PC-9 (cell line): ENCODE results near the gene EDC3. TPM values are rescaled to one million over a fixed set of nuclear protein-coding genes. Genes with fewer than 3 reads are reported as not detected.

Experiments
- BruUV-seq: library from RNA; stranded (reverse); fragments of 400-500 nt; replicated peaks from 2 replicates; lab custom pipeline; 2021; lab: Mats Ljungman, UMichigan
- CTCF ChIA-PET: fragments of 300-600 bp; sonication (Branson Sonifier 250); formaldehyde crosslinking; loops from one replicate; lab custom pipeline; 2022; ENCODE audit warnings: antibody characterized with exemption; lab: Charles Lee
- POLR2A ChIA-PET: fragments of 300-600 bp; sonication (Branson Sonifier 250); formaldehyde crosslinking; loops from one replicate; lab custom pipeline; 2022; ENCODE audit warnings: antibody characterized with exemption; ENCODE audit not compliant: unreplicated experiment; lab: Charles Lee
- DNase-seq, 2 experiments: peaks; one replicate each; pipeline versions ENCODE4 v3.0.0 to v3.0.0-alpha.2; 2015 to 2022; ENCODE audit warnings: mixed read lengths in 1 of 2
- H2AFZ ChIP-seq: fragments of 200-600 bp; sonication (generic); 2 replicates; pipeline ENCODE4 v1.8.1; 2017; ENCODE audit warnings: antibody characterized with exemption
- H3F3A ChIP-seq: fragments of 200-600 bp; sonication (generic); 2 replicates; pipeline ENCODE4 v1.8.1; 2017; ENCODE audit warnings: antibody characterized with exemption, mild to moderate bottlenecking, low read depth; ENCODE audit not compliant: insufficient read depth
- H3K27ac ChIP-seq: fragments of 200-600 bp; sonication (generic); 2 replicates; pipeline ENCODE4 v1.6.1; 2016; ENCODE audit warnings: mixed run types
- H3K27me3 ChIP-seq: fragments of 200-600 bp; sonication (generic); 2 replicates; pipeline ENCODE4 v1.6.1; 2016; ENCODE audit warnings: low read depth, mixed run types; ENCODE audit not compliant: insufficient read depth
- H3K36me3 ChIP-seq: fragments of 200-600 bp; sonication (generic); 2 replicates; pipeline ENCODE4 v1.6.1; 2016; ENCODE audit warnings: low read depth, mixed run types
- H3K4me1 ChIP-seq: fragments of 200-600 bp; sonication (generic); replicated peaks from 2 replicates; pipeline ENCODE4 v1.6.1; 2016; ENCODE audit warnings: mixed run types; ENCODE audit not compliant: insufficient read depth
- H3K4me2 ChIP-seq: fragments of 200-600 bp; sonication (generic); 2 replicates; pipeline ENCODE4 v1.6.1; 2017; ENCODE audit warnings: mixed run types
- H3K4me3 ChIP-seq: fragments of 200-600 bp; sonication (generic); 2 replicates; pipeline ENCODE4 v1.6.1; 2016; ENCODE audit warnings: mixed run types
- H3K79me2 ChIP-seq: fragments of 200-600 bp; sonication (generic); 2 replicates; pipeline ENCODE4 v1.6.1; 2017; ENCODE audit warnings: low read depth, mixed run types
- H3K9me2 ChIP-seq: fragments of 200-600 bp; sonication (generic); 2 replicates; pipeline ENCODE4 v1.8.1; 2017; ENCODE audit warnings: mild to moderate bottlenecking; ENCODE audit not compliant: insufficient read depth
- H3K9me3 ChIP-seq: fragments of 200-600 bp; sonication (generic); 2 replicates; pipeline ENCODE4 v1.8.1; 2016; ENCODE audit warnings: low read depth; ENCODE audit not compliant: insufficient read depth
- H4K20me1 ChIP-seq: fragments of 200-600 bp; sonication (generic); 2 replicates; pipeline ENCODE4 v1.8.1; 2017; ENCODE audit not compliant: insufficient read depth
- EZH2 ChIP-seq: fragments of 200-600 bp; sonication (generic); IDR thresholded peaks from 2 replicates; pipeline ENCODE4 v1.8.0; 2017; ENCODE audit warnings: antibody characterized with exemption, low read depth
- intact Hi-C: fragments of 100-400 bp; cut with micrococcal nuclease; formaldehyde crosslinking; loops from one replicate; pipeline ENCODE4 v1.10.0; 2022; ENCODE audit not compliant: unreplicated experiment
- total RNA-seq: library from RNA; stranded (reverse); gene quantifications from 2 replicates; pipeline ENCODE4 v1.2.3, GENCODE V29; 2021
- TF ChIP-seq, protein P1 (sequence below): fragments of 200-600 bp; sonication (generic); conservative IDR thresholded peaks from 2 replicates; pipeline ENCODE4 v1.6.1; 2017; ENCODE audit warnings: mixed run types, antibody characterized with exemption, mild to moderate bottlenecking, moderate library complexity

Gene EDC3
- total RNA-seq, 1 experiment from 2014 or later: 46.3 TPM

- TF ChIP-seq EZH2: no peak
- TF ChIP-seq, protein P1, sequence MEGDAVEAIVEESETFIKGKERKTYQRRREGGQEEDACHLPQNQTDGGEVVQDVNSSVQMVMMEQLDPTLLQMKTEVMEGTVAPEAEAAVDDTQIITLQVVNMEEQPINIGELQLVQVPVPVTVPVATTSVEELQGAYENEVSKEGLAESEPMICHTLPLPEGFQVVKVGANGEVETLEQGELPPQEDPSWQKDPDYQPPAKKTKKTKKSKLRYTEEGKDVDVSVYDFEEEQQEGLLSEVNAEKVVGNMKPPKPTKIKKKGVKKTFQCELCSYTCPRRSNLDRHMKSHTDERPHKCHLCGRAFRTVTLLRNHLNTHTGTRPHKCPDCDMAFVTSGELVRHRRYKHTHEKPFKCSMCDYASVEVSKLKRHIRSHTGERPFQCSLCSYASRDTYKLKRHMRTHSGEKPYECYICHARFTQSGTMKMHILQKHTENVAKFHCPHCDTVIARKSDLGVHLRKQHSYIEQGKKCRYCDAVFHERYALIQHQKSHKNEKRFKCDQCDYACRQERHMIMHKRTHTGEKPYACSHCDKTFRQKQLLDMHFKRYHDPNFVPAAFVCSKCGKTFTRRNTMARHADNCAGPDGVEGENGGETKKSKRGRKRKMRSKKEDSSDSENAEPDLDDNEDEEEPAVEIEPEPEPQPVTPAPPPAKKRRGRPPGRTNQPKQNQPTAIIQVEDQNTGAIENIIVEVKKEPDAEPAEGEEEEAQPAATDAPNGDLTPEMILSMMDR: no peak
- no peaks in the 10 kb centered on the region for H3K27me3 ChIP-seq
- H3K4me1 ChIP-seq: no peaks in the 10 kb centered on the region
- no peak for DNase-seq
- ChIA-PET POLR2A (no interaction called here), CTCF (no interaction called here)
- no peak overlapping the region for H3K4me2 ChIP-seq
- no TSS peak for BruUV-seq
- H3K9me2 ChIP-seq: no peaks in the 10 kb centered on the region
- no peak overlapping the region for H3K27ac ChIP-seq
- H3F3A ChIP-seq: no peaks in the 10 kb centered on the region; the same call in 1 of the 2 replicates
- H2AFZ ChIP-seq: no peak overlapping the region
- H3K9me3 ChIP-seq: no peaks in the 10 kb centered on the region
- H3K79me2 ChIP-seq: peaks cover 33% of the 10 kb centered on the region
- H3K4me3 ChIP-seq: no peak overlapping the region
- intact Hi-C loops: no loop called here
- no peaks in the 10 kb centered on the region for H3K36me3 ChIP-seq
- H4K20me1 ChIP-seq: peaks cover 10% of the 10 kb centered on the region
Observed at GRCh38 chr15:74676801-74677200, 19.0 kb downstream of the EDC3 start.

GRCh38 chr15:74674161-74674560 is 21.7 kb downstream of the EDC3 start:
- no peaks in the 10 kb centered on the region for H3K9me3 ChIP-seq
- intact Hi-C loops: no loop called here
- peak in 1 of 2 experiments; percentile 36 for DNase-seq
- TF ChIP-seq EZH2: no peak
- TF ChIP-seq, protein P1: no peak
- peaks cover 4% of the 10 kb centered on the region; the same call in 1 of the 2 replicates for H4K20me1 ChIP-seq
- ChIA-PET POLR2A (no interaction called here), CTCF (no interaction called here)
- H3K4me2 ChIP-seq: no peak overlapping the region
- no peaks in the 10 kb centered on the region for H3K36me3 ChIP-seq
- no peak overlapping the region for H3K27ac ChIP-seq
- H3F3A ChIP-seq: no peaks in the 10 kb centered on the region; the same call in 1 of the 2 replicates
- H2AFZ ChIP-seq: no peak overlapping the region
- H3K9me2 ChIP-seq: no peaks in the 10 kb centered on the region
- no peaks in the 10 kb centered on the region for H3K27me3 ChIP-seq
- H3K79me2 ChIP-seq: peaks cover 24% of the 10 kb centered on the region
- H3K4me1 ChIP-seq: no peaks in the 10 kb centered on the region
- no peak overlapping the region for H3K4me3 ChIP-seq
- no TSS peak for BruUV-seq

GRCh38 chr15:74669627-74670026 is 26.2 kb downstream of the EDC3 start:
- POLR2A ChIA-PET: no interaction called here
- Histone ChIP-seq H3K27ac (no peak overlapping the region), H3K9me2 (no peaks in the 10 kb centered on the region), H3F3A (no peaks in the 10 kb centered on the region; the same call in 1 of the 2 replicates), H3K4me2 (no peak overlapping the region), H3K4me3 (no peak overlapping the region), H2AFZ (no peak overlapping the region), H3K36me3 (no peaks in the 10 kb centered on the region), H3K79me2 (peaks cover 8% of the 10 kb centered on the region; the same call in 1 of the 2 replicates), H3K27me3 (no peaks in the 10 kb centered on the region), H3K9me3 (no peaks in the 10 kb centered on the region), H3K4me1 (no peaks in the 10 kb centered on the region), H4K20me1 (peaks cover 9% of the 10 kb centered on the region; the same call in 1 of the 2 replicates)
- TF ChIP-seq EZH2: no peak
- DNase-seq: no peak
- CTCF ChIA-PET: interaction anchor here (0.7 kb wide), 1 partner anchor 10 kb away, joined by 4 read pairs; no protein-coding TSS in a partner anchor
- intact Hi-C loops: no loop called here
- BruUV-seq: no TSS peak

DNA sequence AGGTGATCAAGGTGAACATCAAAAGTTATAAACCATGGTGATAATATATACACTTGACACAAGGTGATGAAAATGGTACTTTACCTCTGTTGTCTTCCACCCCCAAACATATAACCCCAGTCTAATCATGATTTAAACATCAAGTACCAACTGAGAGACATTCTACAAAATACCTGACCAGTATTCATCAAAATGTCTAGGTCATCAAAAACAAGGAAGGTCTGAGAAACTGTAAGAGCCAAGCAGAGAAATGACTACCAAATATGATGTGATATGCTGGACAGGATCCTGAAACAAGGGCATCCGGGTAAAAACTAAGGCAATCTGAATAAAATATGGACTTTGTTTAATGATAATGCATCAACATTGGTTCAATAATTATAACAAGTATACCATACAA is 27.8 kb downstream of the EDC3 start:
- H3K9me3 ChIP-seq: no peaks in the 10 kb centered on the region
- intact Hi-C loops: no loop called here
- H3F3A ChIP-seq: no peaks in the 10 kb centered on the region
- ChIA-PET POLR2A (no interaction called here), CTCF (no interaction called here)
- peaks cover 8% of the 10 kb centered on the region; the same call in 1 of the 2 replicates for H3K79me2 ChIP-seq
- no peaks in the 10 kb centered on the region for H3K36me3 ChIP-seq
- no peak overlapping the region for H3K4me2 ChIP-seq
- H3K27me3 ChIP-seq: no peaks in the 10 kb centered on the region
- H4K20me1 ChIP-seq: peaks cover 9% of the 10 kb centered on the region; the same call in 1 of the 2 replicates
- no TSS peak for BruUV-seq
- H3K4me3 ChIP-seq: no peak overlapping the region
- H2AFZ ChIP-seq: no peak overlapping the region
- DNase-seq: no peak
- H3K4me1 ChIP-seq: no peaks in the 10 kb centered on the region
- no peak for TF ChIP-seq EZH2
- TF ChIP-seq, protein P1: no peak
- H3K27ac ChIP-seq: no peak overlapping the region
- no peaks in the 10 kb centered on the region for H3K9me2 ChIP-seq
